ENCODE results near the gene RALY.

The RALY gene

GRCh38 chr20:34066476-34067090 lies 72.9 kb downstream of the RALY start:
- peak; percentile 22 for DNase-seq (ENCODE audit: low read depth)
- no peak for TF ChIP-seq CTCF (conservative IDR thresholded peaks at IDR 0.05; ENCODE audit: control insufficient read depth, insufficient read depth, low read depth, low read length)

DNA sequence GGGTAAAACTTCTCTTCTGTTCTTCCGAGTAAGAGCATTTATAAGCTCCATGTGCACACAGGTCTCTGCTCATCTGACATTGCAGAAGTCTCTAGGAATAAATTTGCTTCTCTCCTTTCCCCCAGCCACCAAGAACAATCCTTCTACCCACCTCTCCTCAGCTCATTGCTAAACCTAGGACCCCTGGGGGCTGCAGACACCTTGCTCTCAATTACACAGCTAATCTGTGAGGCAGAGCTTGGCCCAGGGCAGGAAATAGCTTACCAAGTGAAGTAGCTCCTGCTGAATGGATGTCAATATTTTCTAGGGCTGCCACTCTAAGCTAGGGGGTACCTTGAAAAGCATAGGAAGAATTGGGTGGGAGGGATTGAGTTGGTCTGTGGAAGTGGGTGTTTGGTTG lies 74.3 kb downstream of the RALY start:
- H3K4me3 ChIP-seq (ENCODE audit: control insufficient read depth, low read depth, low read length): no peak overlapping the region
- no peak for DNase-seq (ENCODE audit: low read depth)
- no peak for TF ChIP-seq CTCF (conservative IDR thresholded peaks at IDR 0.05; ENCODE audit: control insufficient read depth, insufficient read depth, low read depth, low read length)

More at GRCh38 chr20:34066476-34067090, 72.9 kb downstream of the RALY start:
- H3K4me3 ChIP-seq (ENCODE audit: control insufficient read depth, low read depth, low read length): no peak overlapping the region

DNA sequence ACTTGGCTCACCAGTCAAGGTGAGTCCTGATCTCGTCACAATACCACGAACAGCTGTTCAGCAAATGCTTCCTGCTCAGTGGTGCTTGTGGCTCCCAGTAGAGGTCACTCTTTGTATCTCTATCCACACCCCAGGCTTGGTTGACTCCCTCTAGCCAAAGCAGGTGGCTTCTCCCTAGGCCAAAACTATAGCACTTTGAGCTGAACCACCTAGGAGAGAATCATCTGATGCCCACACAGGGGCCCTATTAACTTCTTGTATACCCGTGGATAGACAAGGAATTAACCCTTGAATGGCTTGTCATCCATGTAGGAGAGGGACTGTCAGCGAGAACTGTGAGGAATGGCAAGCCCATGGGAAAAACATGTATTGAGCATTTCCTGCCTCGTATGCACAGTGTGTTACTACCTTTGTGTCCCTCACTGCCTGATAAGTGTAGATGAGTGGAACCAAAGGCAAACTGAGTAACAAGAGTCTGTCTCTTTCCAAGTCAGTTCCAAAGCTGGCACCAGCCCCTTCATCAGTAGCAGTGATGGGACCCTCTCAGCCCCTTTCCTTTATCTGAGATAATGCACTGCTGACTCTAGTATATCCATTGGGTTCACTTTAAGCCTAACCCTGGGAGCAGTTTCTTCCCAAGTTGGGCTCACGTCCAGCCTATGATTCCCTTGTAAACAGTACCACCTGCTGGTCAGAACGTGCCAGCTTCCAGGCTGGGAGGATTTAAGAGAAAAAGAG lies 75.8 kb downstream of the RALY start:
- H3K4me3 ChIP-seq (ENCODE audit: control insufficient read depth, low read depth, low read length): no peak overlapping the region
- peak; percentile 87 for DNase-seq (ENCODE audit: low read depth)
- TF ChIP-seq CTCF (conservative IDR thresholded peaks at IDR 0.05; ENCODE audit: control insufficient read depth, insufficient read depth, low read depth, low read length): peak; percentile 90

GRCh38 chr20:34070079-34070439 lies 76.3 kb downstream of the RALY start:
- no peak for TF ChIP-seq CTCF (conservative IDR thresholded peaks at IDR 0.05; ENCODE audit: control insufficient read depth, insufficient read depth, low read depth, low read length)
- no peak for DNase-seq (ENCODE audit: low read depth)
- H3K4me3 ChIP-seq (ENCODE audit: control insufficient read depth, low read depth, low read length): no peak overlapping the region

- DNase-seq (ENCODE audit: low read depth): no peak
- TF ChIP-seq CTCF (conservative IDR thresholded peaks at IDR 0.05; ENCODE audit: control insufficient read depth, insufficient read depth, low read depth, low read length): no peak
- H3K4me3 ChIP-seq (ENCODE audit: control insufficient read depth, low read depth, low read length): no peak overlapping the region
These were observed 77.1 kb downstream of the RALY start for GRCh38 chr20:34070859-34071258.

- TF ChIP-seq CTCF (conservative IDR thresholded peaks at IDR 0.05; ENCODE audit: control insufficient read depth, insufficient read depth, low read depth, low read length): no peak
- DNase-seq (ENCODE audit: low read depth): no peak
- H3K4me3 ChIP-seq (ENCODE audit: control insufficient read depth, low read depth, low read length): no peak overlapping the region
These were observed 78.4 kb downstream of the RALY start for GRCh38 chr20:34072076-34072475.
